ENCODE results near the gene SIGLEC11. TPM values are rescaled to one million over a fixed set of nuclear protein-coding genes. Genes with fewer than 3 reads are reported as not detected.

Gene SIGLEC11
- total RNA-seq, 4 donors from 2014 or later: 0.85 to 3.6 (median 1.3) TPM

GRCh38 chr19:49952479-49952836 is 8.5 kb downstream of the SIGLEC11 start:
- no peak for ATAC-seq
- H3K4me3 ChIP-seq: no peak overlapping the region
- H3K36me3 ChIP-seq: no peaks in the 10 kb centered on the region
- H3K9me3 ChIP-seq: no peaks in the 10 kb centered on the region
- peaks cover 67% of the 10 kb centered on the region for H3K27me3 ChIP-seq
- H3K27ac ChIP-seq: no peak overlapping the region
- TF ChIP-seq POLR2A (IDR thresholded peaks at IDR 0.05): no peak
- no peak for TF ChIP-seq EP300 (IDR thresholded peaks at IDR 0.05)
- TF ChIP-seq, protein P1, sequence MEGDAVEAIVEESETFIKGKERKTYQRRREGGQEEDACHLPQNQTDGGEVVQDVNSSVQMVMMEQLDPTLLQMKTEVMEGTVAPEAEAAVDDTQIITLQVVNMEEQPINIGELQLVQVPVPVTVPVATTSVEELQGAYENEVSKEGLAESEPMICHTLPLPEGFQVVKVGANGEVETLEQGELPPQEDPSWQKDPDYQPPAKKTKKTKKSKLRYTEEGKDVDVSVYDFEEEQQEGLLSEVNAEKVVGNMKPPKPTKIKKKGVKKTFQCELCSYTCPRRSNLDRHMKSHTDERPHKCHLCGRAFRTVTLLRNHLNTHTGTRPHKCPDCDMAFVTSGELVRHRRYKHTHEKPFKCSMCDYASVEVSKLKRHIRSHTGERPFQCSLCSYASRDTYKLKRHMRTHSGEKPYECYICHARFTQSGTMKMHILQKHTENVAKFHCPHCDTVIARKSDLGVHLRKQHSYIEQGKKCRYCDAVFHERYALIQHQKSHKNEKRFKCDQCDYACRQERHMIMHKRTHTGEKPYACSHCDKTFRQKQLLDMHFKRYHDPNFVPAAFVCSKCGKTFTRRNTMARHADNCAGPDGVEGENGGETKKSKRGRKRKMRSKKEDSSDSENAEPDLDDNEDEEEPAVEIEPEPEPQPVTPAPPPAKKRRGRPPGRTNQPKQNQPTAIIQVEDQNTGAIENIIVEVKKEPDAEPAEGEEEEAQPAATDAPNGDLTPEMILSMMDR (IDR thresholded peaks at IDR 0.05): no peak
- no peak for TF ChIP-seq POLR2AphosphoS5 (IDR thresholded peaks at IDR 0.05)
- peaks cover 0 to 26% (median 0%) of the 10 kb centered on the region in 3 donors for H3K4me1 ChIP-seq

GRCh38 chr19:49951806-49952478 is 9.0 kb downstream of the SIGLEC11 start:
- no CpG with 5 or more reads among the region's 9 CpGs for WGBS, 2 donors (ENCODE audit: low coverage in 1 of 2)
- ATAC-seq: no peak

GRCh38 chr19:49950956-49951526 is 9.9 kb downstream of the SIGLEC11 start:
- ATAC-seq: no peak
- no peak overlapping the region for H3K4me3 ChIP-seq
- no peaks in the 10 kb centered on the region for H3K9me3 ChIP-seq
- peaks cover 0 to 26% (median 0%) of the 10 kb centered on the region in 3 donors for H3K4me1 ChIP-seq
- H3K36me3 ChIP-seq: no peaks in the 10 kb centered on the region
- peaks cover 70% of the 10 kb centered on the region for H3K27me3 ChIP-seq
- no peak overlapping the region for H3K27ac ChIP-seq
- 50 to 100% methylated on average over 1 to 2 of the region's 13 CpGs for WGBS, 2 donors (ENCODE audit: low coverage in 1 of 2)
- TF ChIP-seq, protein P1 (IDR thresholded peaks at IDR 0.05): no peak
- TF ChIP-seq POLR2A (IDR thresholded peaks at IDR 0.05) (no peak), POLR2AphosphoS5 (IDR thresholded peaks at IDR 0.05) (no peak), EP300 (IDR thresholded peaks at IDR 0.05) (no peak)

More at GRCh38 chr19:49951806-49952478, 9.0 kb downstream of the SIGLEC11 start:
- no peak overlapping the region for H3K27ac ChIP-seq
- no peak overlapping the region for H3K4me3 ChIP-seq
- no peaks in the 10 kb centered on the region for H3K36me3 ChIP-seq
- TF ChIP-seq, protein P1 (IDR thresholded peaks at IDR 0.05): no peak
- no peak for TF ChIP-seq POLR2AphosphoS5 (IDR thresholded peaks at IDR 0.05)
- TF ChIP-seq EP300 (IDR thresholded peaks at IDR 0.05): no peak
- no peak for TF ChIP-seq POLR2A (IDR thresholded peaks at IDR 0.05)
- peaks cover 63% of the 10 kb centered on the region for H3K27me3 ChIP-seq
- H3K4me1 ChIP-seq: peaks cover 0 to 26% (median 0%) of the 10 kb centered on the region in 3 donors
- no peaks in the 10 kb centered on the region for H3K9me3 ChIP-seq

DNA sequence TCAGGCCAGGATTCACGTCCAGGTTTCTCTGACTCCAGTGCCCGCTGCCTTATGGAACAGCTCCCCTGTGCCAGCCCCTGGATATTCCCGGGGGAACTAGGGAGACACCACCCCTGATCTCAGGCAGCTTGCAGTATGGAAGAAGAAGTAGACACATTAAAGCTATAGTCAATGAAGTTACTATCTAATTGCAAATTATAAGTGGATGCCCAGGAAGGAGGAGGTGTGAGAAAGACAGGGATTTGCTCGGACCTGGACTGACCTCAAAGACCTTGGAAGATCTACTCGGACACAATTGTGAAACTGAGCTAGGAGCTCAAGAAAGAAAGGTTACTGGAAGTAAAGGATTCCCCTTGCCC is 10.4 kb downstream of the SIGLEC11 start:
- 86 to 100% methylated on average over 1 to 4 of the region's 5 CpGs for WGBS, 2 donors (ENCODE audit: low coverage in 1 of 2)
- Histone ChIP-seq H3K9me3 (no peaks in the 10 kb centered on the region), H3K36me3 (no peaks in the 10 kb centered on the region), H3K4me3 (no peak overlapping the region), H3K4me1 (peaks cover 0 to 23% (median 0%) of the 10 kb centered on the region in 3 donors), H3K27me3 (peaks cover 70% of the 10 kb centered on the region), H3K27ac (no peak overlapping the region)
- no peak for ATAC-seq
- TF ChIP-seq POLR2AphosphoS5 (IDR thresholded peaks at IDR 0.05) (no peak), EP300 (IDR thresholded peaks at IDR 0.05) (no peak), POLR2A (IDR thresholded peaks at IDR 0.05) (no peak)
- TF ChIP-seq, protein P1 (IDR thresholded peaks at IDR 0.05): no peak
